Panc1 (cell line): ENCODE data around the gene ADD1.

Experiments used
- POLR2AphosphoS5 ChIP-seq: IDR thresholded peaks from 2 replicates; pipeline ENCODE4 v1.6.1; 2012; ENCODE audit warnings: mild to moderate bottlenecking, low read depth, low read length, moderate library complexity
- TF ChIP-seq, protein P1 (sequence below): fragments of 450-650 bp; IDR thresholded peaks from 2 replicates; pipeline ENCODE4 v1.5.1; 2017; ENCODE audit warnings: mild to moderate bottlenecking
- TF ChIP-seq, protein P2 (sequence below), 2 experiments: IDR thresholded peaks; 2 replicates each; pipeline ENCODE4 v1.6.1; 2011 to 2012; ENCODE audit warnings: low read depth in 2 of 2, control low read depth in 1 of 2, low read length in 1 of 2, mild to moderate bottlenecking in 1 of 2, moderate library complexity in 1 of 2; ENCODE audit not compliant: insufficient read depth in 1 of 2

DNA sequence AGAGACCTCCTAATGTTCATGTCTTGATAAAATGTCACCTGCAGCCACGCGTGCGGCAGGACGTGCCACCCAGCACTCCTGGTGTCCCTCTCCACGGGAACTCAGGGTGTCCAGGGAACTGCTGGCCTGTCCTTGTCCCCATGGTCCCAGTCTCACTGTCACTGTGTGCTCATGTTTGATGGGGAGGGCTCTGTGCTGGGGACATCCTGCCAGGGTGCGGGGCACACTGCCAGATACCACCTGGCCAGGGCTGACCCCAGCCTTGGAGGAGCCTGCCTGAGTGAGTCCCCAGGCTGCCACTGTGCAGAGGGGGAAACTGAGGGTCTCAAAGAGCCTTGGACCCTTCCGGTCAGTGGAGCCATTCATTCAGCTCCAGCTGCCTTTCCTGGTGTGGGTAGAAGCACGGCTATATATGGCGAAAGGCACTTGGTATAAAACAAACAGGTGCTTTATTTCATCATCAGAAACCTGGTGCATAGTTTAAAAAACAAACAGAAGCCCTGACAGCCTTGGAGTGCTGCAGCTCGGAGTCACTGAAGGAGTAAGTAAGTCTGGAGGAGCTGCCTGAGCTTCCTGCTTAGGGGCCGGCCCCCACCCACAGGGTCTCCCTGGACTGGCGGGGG lies 86.6 kb downstream of the ADD1 start:
- TF ChIP-seq, protein P1, sequence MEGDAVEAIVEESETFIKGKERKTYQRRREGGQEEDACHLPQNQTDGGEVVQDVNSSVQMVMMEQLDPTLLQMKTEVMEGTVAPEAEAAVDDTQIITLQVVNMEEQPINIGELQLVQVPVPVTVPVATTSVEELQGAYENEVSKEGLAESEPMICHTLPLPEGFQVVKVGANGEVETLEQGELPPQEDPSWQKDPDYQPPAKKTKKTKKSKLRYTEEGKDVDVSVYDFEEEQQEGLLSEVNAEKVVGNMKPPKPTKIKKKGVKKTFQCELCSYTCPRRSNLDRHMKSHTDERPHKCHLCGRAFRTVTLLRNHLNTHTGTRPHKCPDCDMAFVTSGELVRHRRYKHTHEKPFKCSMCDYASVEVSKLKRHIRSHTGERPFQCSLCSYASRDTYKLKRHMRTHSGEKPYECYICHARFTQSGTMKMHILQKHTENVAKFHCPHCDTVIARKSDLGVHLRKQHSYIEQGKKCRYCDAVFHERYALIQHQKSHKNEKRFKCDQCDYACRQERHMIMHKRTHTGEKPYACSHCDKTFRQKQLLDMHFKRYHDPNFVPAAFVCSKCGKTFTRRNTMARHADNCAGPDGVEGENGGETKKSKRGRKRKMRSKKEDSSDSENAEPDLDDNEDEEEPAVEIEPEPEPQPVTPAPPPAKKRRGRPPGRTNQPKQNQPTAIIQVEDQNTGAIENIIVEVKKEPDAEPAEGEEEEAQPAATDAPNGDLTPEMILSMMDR, result no peak
- TF ChIP-seq, protein P2, sequence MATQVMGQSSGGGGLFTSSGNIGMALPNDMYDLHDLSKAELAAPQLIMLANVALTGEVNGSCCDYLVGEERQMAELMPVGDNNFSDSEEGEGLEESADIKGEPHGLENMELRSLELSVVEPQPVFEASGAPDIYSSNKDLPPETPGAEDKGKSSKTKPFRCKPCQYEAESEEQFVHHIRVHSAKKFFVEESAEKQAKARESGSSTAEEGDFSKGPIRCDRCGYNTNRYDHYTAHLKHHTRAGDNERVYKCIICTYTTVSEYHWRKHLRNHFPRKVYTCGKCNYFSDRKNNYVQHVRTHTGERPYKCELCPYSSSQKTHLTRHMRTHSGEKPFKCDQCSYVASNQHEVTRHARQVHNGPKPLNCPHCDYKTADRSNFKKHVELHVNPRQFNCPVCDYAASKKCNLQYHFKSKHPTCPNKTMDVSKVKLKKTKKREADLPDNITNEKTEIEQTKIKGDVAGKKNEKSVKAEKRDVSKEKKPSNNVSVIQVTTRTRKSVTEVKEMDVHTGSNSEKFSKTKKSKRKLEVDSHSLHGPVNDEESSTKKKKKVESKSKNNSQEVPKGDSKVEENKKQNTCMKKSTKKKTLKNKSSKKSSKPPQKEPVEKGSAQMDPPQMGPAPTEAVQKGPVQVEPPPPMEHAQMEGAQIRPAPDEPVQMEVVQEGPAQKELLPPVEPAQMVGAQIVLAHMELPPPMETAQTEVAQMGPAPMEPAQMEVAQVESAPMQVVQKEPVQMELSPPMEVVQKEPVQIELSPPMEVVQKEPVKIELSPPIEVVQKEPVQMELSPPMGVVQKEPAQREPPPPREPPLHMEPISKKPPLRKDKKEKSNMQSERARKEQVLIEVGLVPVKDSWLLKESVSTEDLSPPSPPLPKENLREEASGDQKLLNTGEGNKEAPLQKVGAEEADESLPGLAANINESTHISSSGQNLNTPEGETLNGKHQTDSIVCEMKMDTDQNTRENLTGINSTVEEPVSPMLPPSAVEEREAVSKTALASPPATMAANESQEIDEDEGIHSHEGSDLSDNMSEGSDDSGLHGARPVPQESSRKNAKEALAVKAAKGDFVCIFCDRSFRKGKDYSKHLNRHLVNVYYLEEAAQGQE (IDR thresholded peaks at IDR 0.05; ENCODE audit: insufficient read depth in 1 of 2, low read depth in 2 of 2, low read length in 1 of 2), result no peak
- TF ChIP-seq POLR2AphosphoS5, result no peak
